NCI-H2107 treated with DMSO at 0.1 percent for 48 hours (cell line): ENCODE results near the gene CLEC1A.

ENCODE experiments used
- DNase-seq: peaks from one replicate; lab custom pipeline; 2025; ENCODE audit not compliant: unreplicated experiment; lab: John Stamatoyannopoulos, UW

Gene CLEC1A

GRCh38 chr12:10098791-10099190, at the start of gene CLEC1A:
Gene CLEC1A, minus strand, starts transcription at chr12:10098985. Its CDS starts 63 bp downstream, at chr12:10098922.
- no peak for DNase-seq

- DNase-seq: no peak
Observed at GRCh38 chr12:10147714-10148403, 49.1 kb upstream of the CLEC1A start.

GRCh38 chr12:10142976-10143589, 44.3 kb upstream of the CLEC1A start:
- DNase-seq: no peak

- DNase-seq: peak; percentile 39
Observed at GRCh38 chr12:10140001-10140400, 41.2 kb upstream of the CLEC1A start.

GRCh38 chr12:10136637-10137205, 37.9 kb upstream of the CLEC1A start:
- DNase-seq: peak; percentile 46

- no peak for DNase-seq
Observed at GRCh38 chr12:10135126-10135525, 36.3 kb upstream of the CLEC1A start.

GRCh38 chr12:10132850-10133370, 34.1 kb upstream of the CLEC1A start:
- no peak for DNase-seq

- DNase-seq: no peak
Observed at GRCh38 chr12:10131111-10131690, 32.4 kb upstream of the CLEC1A start.

GRCh38 chr12:10130042-10130441, 31.3 kb upstream of the CLEC1A start, which contains the start of gene CLEC7A:
Gene CLEC7A, minus strand, starts transcription at chr12:10130199. Its CDS starts 117 bp downstream, at chr12:10130082.
- no peak for DNase-seq

- no peak for DNase-seq
Observed at GRCh38 chr12:10128687-10129086, 29.9 kb upstream of the CLEC1A start.

- DNase-seq: no peak
Observed at GRCh38 chr12:10126413-10126812, 27.6 kb upstream of the CLEC1A start.

GRCh38 chr12:10122689-10123088, 23.9 kb upstream of the CLEC1A start:
- no peak for DNase-seq

GRCh38 chr12:10121278-10121677, 22.5 kb upstream of the CLEC1A start:
- no peak for DNase-seq

GRCh38 chr12:10119066-10119465, 20.3 kb upstream of the CLEC1A start:
- no peak for DNase-seq

- no peak for DNase-seq
Observed at GRCh38 chr12:10115890-10116289, 17.1 kb upstream of the CLEC1A start.

GRCh38 chr12:10115311-10115710, 16.5 kb upstream of the CLEC1A start:
- no peak for DNase-seq

GRCh38 chr12:10113920-10114319, 15.1 kb upstream of the CLEC1A start:
- DNase-seq: no peak

- no peak for DNase-seq
Observed at GRCh38 chr12:10113075-10113474, 14.3 kb upstream of the CLEC1A start.

- no peak for DNase-seq
Observed at GRCh38 chr12:10111451-10111850, 12.7 kb upstream of the CLEC1A start.

- DNase-seq: no peak
Observed at GRCh38 chr12:10110256-10110844, 11.6 kb upstream of the CLEC1A start.

- no peak for DNase-seq
Observed at GRCh38 chr12:10102322-10102721, 3.5 kb upstream of the CLEC1A start.
